ENCODE results near the gene C17orf100. TPM values are rescaled to one million over a fixed set of nuclear protein-coding genes. Genes with fewer than 3 reads are reported as not detected.

The C17orf100 gene
- total RNA-seq, 4 donors from 2014 or later: 0.85 to 2.0 TPM; not detected in 2

- TF ChIP-seq CTCF (IDR thresholded peaks at IDR 0.05; ENCODE audit: low read depth): no peak
These were observed 14.7 kb upstream of the C17orf100 start for GRCh38 chr17:6636616-6637457.

- TF ChIP-seq CTCF (IDR thresholded peaks at IDR 0.05; ENCODE audit: low read depth): no peak
These were observed 14.1 kb upstream of the C17orf100 start for GRCh38 chr17:6637458-6637840.

GRCh38 chr17:6638046-6638908, 13.3 kb upstream of the C17orf100 start:
- no peak for TF ChIP-seq CTCF (IDR thresholded peaks at IDR 0.05; ENCODE audit: low read depth)

- no peak for TF ChIP-seq CTCF (IDR thresholded peaks at IDR 0.05; ENCODE audit: low read depth)
These were observed 12.5 kb upstream of the C17orf100 start for GRCh38 chr17:6639014-6639585.

- TF ChIP-seq CTCF (IDR thresholded peaks at IDR 0.05; ENCODE audit: low read depth): no peak
These were observed 11.7 kb upstream of the C17orf100 start for GRCh38 chr17:6639586-6640535.

- no peak for TF ChIP-seq CTCF (IDR thresholded peaks at IDR 0.05; ENCODE audit: low read depth)
These were observed 10.9 kb upstream of the C17orf100 start, which contains the start of the genes KIAA0753 and TXNDC17 for GRCh38 chr17:6640536-6641246. Gene KIAA0753, minus strand, starts transcription at chr17:6640711. Its CDS starts 5,608 bp downstream, at chr17:6635103. Gene TXNDC17, plus strand, starts transcription at chr17:6641060. Its CDS starts 23 bp downstream, at chr17:6641083.

Measured in subcutaneous adipose tissue (tissue), 4 donors.